ENCODE measurements around the gene STX1A.
A peak's percentile ranks its signal among the peaks of the same experiment; 100 is the strongest.

Gene STX1A

GRCh38 chr7:73706126-73707044 is 13.1 kb downstream of the STX1A start:
- DNase-seq, result peak; percentile 39

- DNase-seq, result no peak
These were observed 13.9 kb downstream of the STX1A start for GRCh38 chr7:73705551-73705920.

GRCh38 chr7:73704640-73705550 is 14.6 kb downstream of the STX1A start:
- peak; percentile 69 for DNase-seq

GRCh38 chr7:73703757-73704639 is 15.5 kb downstream of the STX1A start:
- peak; percentile 92 for DNase-seq

- DNase-seq, result no peak
These were observed 16.2 kb downstream of the STX1A start for GRCh38 chr7:73703225-73703624.

- DNase-seq, result no peak
These were observed 16.8 kb downstream of the STX1A start for GRCh38 chr7:73702665-73703064.

- DNase-seq, result no peak
These were observed 17.2 kb downstream of the STX1A start for GRCh38 chr7:73702226-73702625.

GRCh38 chr7:73701357-73701995 is 18.0 kb downstream of the STX1A start:
- DNase-seq, result peak; percentile 66

GRCh38 chr7:73700581-73701134 is 18.8 kb downstream of the STX1A start:
- no peak for DNase-seq

- DNase-seq, result peak; percentile 26
These were observed 19.4 kb downstream of the STX1A start for GRCh38 chr7:73700069-73700423.

- DNase-seq, result no peak
These were observed 19.9 kb downstream of the STX1A start for GRCh38 chr7:73699370-73700068.

GRCh38 chr7:73698410-73698809 is 21.1 kb downstream of the STX1A start:
- DNase-seq, result no peak

GRCh38 chr7:73696372-73696771 is 23.1 kb downstream of the STX1A start:
- no peak for DNase-seq

- no peak for DNase-seq
These were observed 28.8 kb downstream of the STX1A start for GRCh38 chr7:73690646-73691045.

- no peak for DNase-seq
These were observed 31.2 kb downstream of the STX1A start for GRCh38 chr7:73688288-73688687.

- no peak for DNase-seq
These were observed 34.2 kb downstream of the STX1A start for GRCh38 chr7:73685311-73685710.

GRCh38 chr7:73683788-73684693 is 35.4 kb downstream of the STX1A start:
- no peak for DNase-seq

GRCh38 chr7:73683056-73683787 is 36.2 kb downstream of the STX1A start, which contains the start of the genes BUD23 and DNAJC30:
Gene BUD23, plus strand, starts transcription at chr7:73683597. Its CDS starts 29 bp downstream, at chr7:73683626.
Gene DNAJC30, minus strand, starts transcription at chr7:73683453. Its CDS starts 30 bp downstream, at chr7:73683423.
- peak; percentile 97 for DNase-seq

GRCh38 chr7:73682745-73683055 is 36.8 kb downstream of the STX1A start:
- DNase-seq, result no peak
